NOMO-1 (cell line): ENCODE measurements around the gene NEK2.

Source experiments
- DNase-seq, 2 experiments: peaks; one replicate each; lab custom pipeline; 2025; ENCODE audit not compliant: unreplicated experiment in 2 of 2; lab: John Stamatoyannopoulos, UW

Gene NEK2

DNA sequence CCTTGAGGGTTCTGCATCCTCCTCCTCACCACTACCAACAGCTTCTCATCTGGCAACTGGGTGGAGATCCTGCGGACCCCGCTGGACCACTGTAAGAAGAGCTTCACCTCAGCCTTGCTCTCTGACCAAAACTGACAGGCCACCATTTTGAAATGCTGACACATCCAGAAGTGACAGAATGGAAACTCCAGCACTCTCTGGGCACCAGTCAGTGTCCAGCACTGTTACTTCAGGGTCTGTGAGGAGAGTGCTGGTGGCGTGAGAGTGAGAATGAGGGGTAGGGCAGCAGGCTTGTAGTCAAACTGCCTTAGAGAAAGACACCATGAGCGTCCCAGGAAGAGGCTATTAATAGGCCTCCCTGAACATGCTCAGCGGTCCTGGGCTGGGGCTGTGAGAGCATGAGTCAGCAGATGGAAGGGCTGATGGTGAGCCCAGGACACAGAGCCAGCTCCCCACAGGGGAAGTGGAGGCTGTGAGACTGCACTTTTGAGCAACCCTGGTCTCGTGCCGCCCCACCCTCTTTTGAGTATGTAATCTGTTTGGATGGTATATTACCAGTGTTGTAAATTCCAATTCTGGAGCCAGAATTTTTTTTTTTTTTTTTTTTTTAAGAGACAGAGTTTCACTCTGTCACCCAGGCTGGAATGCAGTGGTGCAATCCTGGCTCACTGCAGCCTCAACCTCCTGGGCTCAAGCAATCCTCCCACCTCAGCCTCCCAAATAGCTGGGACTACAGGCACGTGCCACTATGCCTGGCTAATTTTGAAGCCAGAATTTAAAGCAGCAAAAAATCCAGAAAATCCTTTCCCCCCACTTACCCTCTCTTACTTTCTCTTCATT lies 62.1 kb downstream of the NEK2 start:
- DNase-seq = peak; percentile 82 to 84

DNA sequence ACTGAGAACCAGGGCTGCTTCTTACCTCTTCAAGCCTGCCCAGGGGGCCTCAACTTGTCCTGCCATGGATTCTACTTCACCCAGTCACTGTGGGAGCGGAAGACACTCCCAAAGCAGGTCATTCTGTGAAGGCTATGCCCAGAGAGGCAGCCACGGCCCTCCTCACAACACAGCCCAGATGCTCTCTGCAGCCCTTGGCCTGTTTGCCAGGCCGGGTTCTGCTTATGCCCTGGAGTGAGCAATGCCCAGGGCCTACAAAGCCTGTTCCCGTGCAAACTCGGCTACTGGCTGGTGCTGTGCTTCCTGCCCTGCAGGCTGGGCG lies 62.7 kb downstream of the NEK2 start:
- DNase-seq = no peak
